A673 (cell line): ENCODE results near the gene DOCK4. TPM values are rescaled to one million over a fixed set of nuclear protein-coding genes. Genes with fewer than 3 reads are reported as not detected.

Experiments used
- BruUV-seq: library from RNA; stranded (reverse); fragments of 400-500 nt; replicated peaks from 2 replicates; lab custom pipeline; 2021; lab: Mats Ljungman, UMichigan
- CTCF ChIA-PET: fragments of 300-600 bp; sonication (Branson Sonifier 250); formaldehyde crosslinking; loops from one replicate; lab custom pipeline; 2022; ENCODE audit warnings: antibody characterized with exemption; lab: Charles Lee
- POLR2A ChIA-PET: fragments of 300-600 bp; sonication (Branson Sonifier 250); formaldehyde crosslinking; loops from one replicate; lab custom pipeline; 2022; ENCODE audit warnings: antibody characterized with exemption; ENCODE audit not compliant: low non-redundant PET; lab: Charles Lee
- DNase-seq: peaks from one replicate; pipeline ENCODE4 v3.0.0-alpha.2; 2015; ENCODE audit warnings: low spot score
- H3K27ac ChIP-seq: fragments of 200-600 bp; sonication (generic); 2 replicates; pipeline ENCODE4 v1.5.1; 2016; ENCODE audit warnings: mixed run types, low read depth, mild to moderate bottlenecking, mixed read lengths, antibody characterized with exemption, low read length; ENCODE audit not compliant: poor library complexity, severe bottlenecking
- H3K27me3 ChIP-seq: fragments of 200-600 bp; sonication (generic); replicated peaks from 2 replicates; pipeline ENCODE4 v1.6.1; 2017; ENCODE audit warnings: mixed run types, low read depth, mild to moderate bottlenecking, mixed read lengths, antibody characterized with exemption, low read length; ENCODE audit not compliant: insufficient read depth, poor library complexity
- H3K36me3 ChIP-seq: fragments of 200-600 bp; sonication (generic); 2 replicates; pipeline ENCODE4 v1.6.1; 2016; ENCODE audit warnings: mixed run types, mild to moderate bottlenecking, mixed read lengths, antibody characterized with exemption, low read length; ENCODE audit not compliant: insufficient read depth, poor library complexity, severe bottlenecking
- H3K4me1 ChIP-seq: fragments of 200-600 bp; sonication (generic); 2 replicates; pipeline ENCODE4 v1.6.1; 2017; ENCODE audit warnings: mixed run types, mild to moderate bottlenecking, mixed read lengths, antibody characterized with exemption, low read length; ENCODE audit not compliant: insufficient read depth, poor library complexity, severe bottlenecking
- H3K4me3 ChIP-seq: fragments of 200-600 bp; sonication (generic); 2 replicates; pipeline ENCODE4 v1.5.1; 2016; ENCODE audit warnings: low read depth, mixed run types, mild to moderate bottlenecking, mixed read lengths, low read length; ENCODE audit not compliant: poor library complexity, severe bottlenecking
- H3K9me3 ChIP-seq: fragments of 200-600 bp; sonication (generic); 2 replicates; pipeline ENCODE4 v1.6.1; 2016; ENCODE audit warnings: mixed run types, low read depth, mild to moderate bottlenecking, mixed read lengths, antibody characterized with exemption, low read length; ENCODE audit not compliant: poor library complexity, severe bottlenecking
- CTCF ChIP-seq: fragments of 300-800, 200-600 bp; sonication (generic); conservative IDR thresholded peaks from 2 replicates; pipeline ENCODE4 v1.5.1; 2017; ENCODE audit warnings: low read depth, mild to moderate bottlenecking, antibody characterized with exemption, low read length, moderate library complexity, mixed read lengths
- EZH2 ChIP-seq: fragments of 200-600 bp; sonication (generic); IDR thresholded peaks from 2 replicates; pipeline ENCODE4 v1.6.1; 2017; ENCODE audit warnings: borderline replicate concordance, low read depth, mild to moderate bottlenecking, mixed read lengths, antibody characterized with exemption, low read length; ENCODE audit not compliant: poor library complexity, severe bottlenecking
- intact Hi-C: fragments of 100-400 bp; cut with micrococcal nuclease; formaldehyde crosslinking; loops from one replicate; pipeline ENCODE4 v1.10.0; 2022; ENCODE audit not compliant: unreplicated experiment
- total RNA-seq: library from RNA; stranded (reverse); gene quantifications from 2 replicates; pipeline ENCODE4 v1.2.3, GENCODE V29; 2021

The DOCK4 gene
- total RNA-seq, 1 experiment from 2014 or later: 28.5 TPM

GRCh38 chr7:111678281-111678680 is 527.9 kb downstream of the DOCK4 start:
- Histone ChIP-seq H3K27me3 (peaks cover 7% of the 10 kb centered on the region), H3K4me1 (no peaks in the 10 kb centered on the region), H3K27ac (no peak overlapping the region), H3K36me3 (no peaks in the 10 kb centered on the region), H3K4me3 (no peak overlapping the region), H3K9me3 (no peaks in the 10 kb centered on the region)
- no TSS peak for BruUV-seq
- TF ChIP-seq EZH2 (no peak), CTCF (no peak)
- no peak for DNase-seq
- intact Hi-C loops: no loop called here
- ChIA-PET POLR2A (no interaction called here), CTCF (no interaction called here)

- ChIA-PET CTCF (no interaction called here), POLR2A (no interaction called here)
- TF ChIP-seq CTCF (no peak), EZH2 (no peak)
- Histone ChIP-seq H3K27ac (no peak overlapping the region), H3K4me3 (no peak overlapping the region), H3K36me3 (no peaks in the 10 kb centered on the region), H3K4me1 (no peaks in the 10 kb centered on the region), H3K9me3 (no peaks in the 10 kb centered on the region), H3K27me3 (peaks cover 7% of the 10 kb centered on the region)
- DNase-seq: no peak
- intact Hi-C loops: no loop called here
- no TSS peak for BruUV-seq
Measured at GRCh38 chr7:111677848-111678247, 528.4 kb downstream of the DOCK4 start.

DNA sequence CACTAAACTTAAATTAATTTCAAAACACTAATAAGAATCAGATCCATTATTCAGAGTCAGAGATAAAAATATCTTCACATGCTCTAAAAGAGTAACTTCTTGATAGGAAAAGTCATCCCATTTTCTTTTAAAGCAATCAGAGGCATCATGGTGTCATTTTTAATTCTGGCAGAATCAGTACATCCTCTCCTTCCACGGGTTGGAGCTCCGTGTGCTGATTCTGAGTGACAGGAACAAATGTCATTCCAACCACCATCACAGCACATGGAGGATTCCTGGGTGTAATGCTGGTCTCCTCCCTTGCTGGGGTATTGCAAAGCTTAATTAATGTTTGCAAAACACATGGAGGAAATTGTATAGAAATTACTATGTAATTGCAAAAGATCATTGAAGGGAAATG is 529.4 kb downstream of the DOCK4 start:
- H3K36me3 ChIP-seq: no peaks in the 10 kb centered on the region
- no peak for DNase-seq
- BruUV-seq: no TSS peak
- intact Hi-C loops: no loop called here
- no peaks in the 10 kb centered on the region for H3K4me1 ChIP-seq
- H3K4me3 ChIP-seq: no peak overlapping the region
- CTCF ChIA-PET: no interaction called here
- no peaks in the 10 kb centered on the region for H3K9me3 ChIP-seq
- TF ChIP-seq EZH2: no peak
- POLR2A ChIA-PET: no interaction called here
- H3K27ac ChIP-seq: no peak overlapping the region
- H3K27me3 ChIP-seq: peaks cover 7% of the 10 kb centered on the region

Other genes starting within 250 kb of the DOCK4 start
- 17.7 and 21.0 TPM in 2 replicates for gene ZNF277, start 296 bp upstream of the DOCK4 start, total RNA-seq
- gene IFRD1, start 244.1 kb upstream of the DOCK4 start, total RNA-seq: 76.9 and 79.9 TPM in 2 replicates